Keratinocyte (primary cell): Measurements from ENCODE around the gene EMCN.

Experiments
- CTCF ChIP-seq, 3 experiments: IDR thresholded peaks in 1 of 3; conservative IDR thresholded peaks in 1 of 3; optimal IDR thresholded peaks in 1 of 3; 2 replicates in 2 of 3; 3 replicates in 1 of 3; pipeline versions ENCODE3 to v1.5.1; 2011; ENCODE audit warnings: low read length in 3 of 3, mild to moderate bottlenecking in 3 of 3, moderate library complexity in 2 of 3, control low read depth in 1 of 3, inconsistent platforms in 1 of 3; ENCODE audit not compliant: insufficient read depth in 2 of 3; ENCODE audit errors: extremely low read depth in 1 of 3
- EZH2 ChIP-seq: IDR thresholded peaks from one replicate; pipeline ENCODE4 v1.6.1; 2012; ENCODE audit warnings: inconsistent platforms, mild to moderate bottlenecking, low read length, moderate library complexity

GRCh38 chr4:100555611-100556337, 38.0 kb upstream of the EMCN start:
- TF ChIP-seq CTCF (optimal IDR thresholded peaks at IDR 0.05 in 1 of 3, IDR thresholded peaks at IDR 0.05 in 1 of 3, conservative IDR thresholded peaks at IDR 0.05 in 1 of 3; ENCODE audit: extremely low read depth in 1 of 3, insufficient read depth in 2 of 3, low read length in 3 of 3) (no peak), EZH2 (no peak)
